Fibroblast of the aortic adventitia (primary cell): ENCODE results near the gene LMCD1. TPM values are rescaled to one million over a fixed set of nuclear protein-coding genes. Genes with fewer than 3 reads are reported as not detected.

Source experiments
- DNase-seq: peaks from one replicate; pipeline ENCODE4 v3.0.0-alpha.2; 2010; ENCODE audit warnings: low read depth
- H3K4me3 ChIP-seq: 2 replicates; pipeline ENCODE4 v1.5.1; 2011; ENCODE audit warnings: low read depth, mild to moderate bottlenecking, control low read depth, low read length, moderate library complexity
- total RNA-seq: library from RNA; depleted of rRNA; stranded (reverse); fragments of >200 nt; gene quantifications from 2 replicates; pipeline ENCODE4 v1.2.3, GENCODE V29; 2012; ENCODE audit warnings: low replicate concordance
- TF ChIP-seq, protein P1 (sequence below): IDR thresholded peaks from 2 replicates; pipeline ENCODE4 v1.5.1; 2011; ENCODE audit warnings: mild to moderate bottlenecking, low read length, control low read depth, inconsistent platforms; ENCODE audit not compliant: insufficient read depth

The LMCD1 gene
- total RNA-seq, 1 donor = 22.4 TPM

DNA sequence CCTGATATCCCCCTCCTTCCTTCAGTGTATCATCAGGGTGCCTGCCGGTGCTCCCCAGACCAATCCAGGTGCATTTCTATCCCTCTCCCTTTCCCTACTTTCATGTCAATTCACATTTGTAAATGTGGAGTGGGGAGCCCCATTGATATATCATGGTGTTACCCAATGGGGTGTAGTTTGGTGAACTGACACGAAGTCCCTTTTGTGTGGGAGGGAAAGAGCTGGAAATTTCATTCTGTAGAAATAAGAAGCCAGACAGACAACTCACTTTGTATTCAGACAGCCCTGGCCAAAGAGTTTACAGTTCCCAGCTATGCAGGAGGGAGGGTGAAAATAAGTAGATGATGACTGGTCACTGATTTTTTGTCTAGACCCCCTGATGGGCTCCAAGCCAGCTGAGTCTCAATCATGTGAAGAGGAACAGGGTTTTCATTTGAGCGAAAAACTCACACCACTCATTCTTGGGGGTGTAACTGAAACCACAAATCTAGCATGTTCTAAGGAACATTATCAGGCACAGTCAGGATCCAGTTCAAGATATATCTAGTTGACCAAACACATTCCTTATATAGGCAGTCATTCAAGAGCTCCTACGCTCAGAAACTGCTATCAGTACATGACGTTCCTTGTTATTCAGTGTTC, 58.9 kb downstream of the LMCD1 start:
- TF ChIP-seq, protein P1, sequence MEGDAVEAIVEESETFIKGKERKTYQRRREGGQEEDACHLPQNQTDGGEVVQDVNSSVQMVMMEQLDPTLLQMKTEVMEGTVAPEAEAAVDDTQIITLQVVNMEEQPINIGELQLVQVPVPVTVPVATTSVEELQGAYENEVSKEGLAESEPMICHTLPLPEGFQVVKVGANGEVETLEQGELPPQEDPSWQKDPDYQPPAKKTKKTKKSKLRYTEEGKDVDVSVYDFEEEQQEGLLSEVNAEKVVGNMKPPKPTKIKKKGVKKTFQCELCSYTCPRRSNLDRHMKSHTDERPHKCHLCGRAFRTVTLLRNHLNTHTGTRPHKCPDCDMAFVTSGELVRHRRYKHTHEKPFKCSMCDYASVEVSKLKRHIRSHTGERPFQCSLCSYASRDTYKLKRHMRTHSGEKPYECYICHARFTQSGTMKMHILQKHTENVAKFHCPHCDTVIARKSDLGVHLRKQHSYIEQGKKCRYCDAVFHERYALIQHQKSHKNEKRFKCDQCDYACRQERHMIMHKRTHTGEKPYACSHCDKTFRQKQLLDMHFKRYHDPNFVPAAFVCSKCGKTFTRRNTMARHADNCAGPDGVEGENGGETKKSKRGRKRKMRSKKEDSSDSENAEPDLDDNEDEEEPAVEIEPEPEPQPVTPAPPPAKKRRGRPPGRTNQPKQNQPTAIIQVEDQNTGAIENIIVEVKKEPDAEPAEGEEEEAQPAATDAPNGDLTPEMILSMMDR = no peak
- H3K4me3 ChIP-seq = no peak overlapping the region
- peak; percentile 98 for DNase-seq

DNA sequence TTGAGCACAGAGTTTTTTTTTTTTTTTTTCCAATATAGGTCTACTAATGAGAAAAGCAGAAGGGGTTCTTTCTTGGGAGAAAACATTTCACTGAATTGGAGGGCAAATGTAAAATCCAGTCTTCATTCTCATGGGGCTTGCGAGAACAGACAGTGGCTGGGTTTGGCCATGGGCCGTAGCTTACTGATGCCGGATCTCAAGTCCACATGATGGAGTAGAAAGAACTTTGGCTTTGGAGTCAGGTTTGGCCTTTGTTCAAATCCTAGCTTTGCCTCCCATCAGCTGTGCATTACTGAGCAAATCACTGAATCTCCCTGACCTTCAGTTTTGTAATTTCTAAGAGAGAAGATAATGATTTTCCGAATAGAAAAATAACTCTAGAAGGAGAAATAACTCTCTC, 59.7 kb downstream of the LMCD1 start:
- TF ChIP-seq, protein P1 = no peak
- peak; percentile 93 for DNase-seq
- no peak overlapping the region for H3K4me3 ChIP-seq

DNA sequence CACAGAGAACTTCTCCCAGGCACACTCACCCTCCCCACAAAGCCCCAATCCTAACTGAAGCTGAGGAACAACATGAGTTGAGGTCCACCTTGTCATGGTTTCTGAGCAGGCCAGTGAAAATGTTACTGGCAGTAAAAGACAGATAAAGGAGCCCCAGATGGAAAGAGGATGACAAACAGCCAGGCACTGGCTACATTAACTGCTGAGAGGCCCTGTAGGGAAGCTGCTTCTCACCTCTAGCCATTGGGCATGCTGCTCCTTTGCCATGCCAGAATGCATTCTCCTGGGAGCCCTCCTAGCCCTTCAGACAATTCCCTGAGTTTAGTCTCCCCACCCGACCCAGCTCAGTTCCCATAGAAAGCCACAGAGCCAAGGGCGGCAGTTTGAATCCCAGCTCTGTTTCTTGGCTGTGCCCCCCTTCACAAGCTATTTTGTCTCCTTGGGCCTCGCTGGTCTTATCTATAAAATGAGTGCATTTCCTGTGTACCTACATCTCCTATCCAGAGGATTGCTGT, 60.5 kb downstream of the LMCD1 start:
- no peak for DNase-seq
- TF ChIP-seq, protein P1 = no peak
- H3K4me3 ChIP-seq = no peak overlapping the region

DNA sequence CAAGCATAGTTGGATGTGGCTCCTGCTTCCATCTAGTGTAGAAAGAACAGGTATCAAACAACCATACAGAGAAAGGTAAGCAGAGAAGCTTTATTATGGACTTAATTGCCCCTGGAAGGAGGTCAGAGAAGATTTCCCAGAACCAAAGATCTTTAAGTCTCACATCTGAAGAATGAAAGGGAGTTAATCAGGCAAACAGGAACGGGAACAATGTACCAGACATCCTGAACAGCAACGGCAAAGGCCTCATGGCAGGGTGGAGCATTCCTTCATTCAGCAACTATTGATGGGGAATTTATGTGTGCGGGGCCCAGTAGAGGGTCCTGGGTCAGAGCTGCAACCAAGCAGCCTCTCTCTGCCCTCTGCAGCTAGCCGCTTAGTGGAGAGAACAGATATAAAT, 61.5 kb downstream of the LMCD1 start:
- TF ChIP-seq, protein P1 = no peak
- DNase-seq = no peak
- H3K4me3 ChIP-seq = no peak overlapping the region

DNA sequence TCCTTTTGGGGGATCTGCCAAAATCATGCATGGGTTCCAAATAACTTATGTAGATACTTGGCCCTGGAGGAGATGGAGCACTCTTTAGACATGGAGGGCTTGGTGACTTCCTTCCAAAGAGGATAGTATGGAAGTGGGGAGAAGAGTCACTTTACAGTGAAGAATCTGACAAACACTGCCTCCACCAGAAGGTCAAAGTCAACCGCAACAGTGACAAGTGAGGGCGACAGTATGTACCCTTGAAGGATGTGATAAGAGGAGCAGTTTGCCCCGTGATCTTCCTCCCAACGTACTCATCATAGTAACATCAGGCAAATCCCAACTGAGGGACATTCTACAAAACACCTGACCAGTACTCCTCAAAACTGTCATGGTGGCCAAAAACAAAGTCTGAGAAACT, 62.0 kb downstream of the LMCD1 start:
- TF ChIP-seq, protein P1 = no peak
- DNase-seq = no peak
- no peak overlapping the region for H3K4me3 ChIP-seq

DNA sequence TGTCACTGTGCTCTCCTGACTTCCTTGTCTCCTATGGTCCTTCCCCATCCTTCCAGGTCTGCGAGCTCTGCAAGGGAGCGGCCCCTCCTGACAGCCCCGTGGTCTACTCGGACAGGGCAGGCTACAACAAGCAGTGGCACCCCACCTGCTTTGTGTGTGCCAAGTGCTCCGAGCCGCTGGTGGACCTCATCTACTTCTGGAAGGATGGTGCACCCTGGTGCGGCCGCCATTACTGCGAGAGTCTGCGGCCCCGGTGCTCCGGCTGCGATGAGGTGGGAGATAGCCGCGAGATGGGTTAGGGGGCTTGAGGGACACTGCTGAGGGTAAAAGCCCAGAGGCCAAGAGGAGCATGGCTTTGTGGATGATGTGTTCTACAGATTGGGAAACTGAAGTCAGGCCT, 63.8 kb downstream of the LMCD1 start:
- DNase-seq = no peak
- no peak overlapping the region for H3K4me3 ChIP-seq
- TF ChIP-seq, protein P1 = no peak
